ENCODE measurements around the gene RNF125.

RNF125 gene

DNA sequence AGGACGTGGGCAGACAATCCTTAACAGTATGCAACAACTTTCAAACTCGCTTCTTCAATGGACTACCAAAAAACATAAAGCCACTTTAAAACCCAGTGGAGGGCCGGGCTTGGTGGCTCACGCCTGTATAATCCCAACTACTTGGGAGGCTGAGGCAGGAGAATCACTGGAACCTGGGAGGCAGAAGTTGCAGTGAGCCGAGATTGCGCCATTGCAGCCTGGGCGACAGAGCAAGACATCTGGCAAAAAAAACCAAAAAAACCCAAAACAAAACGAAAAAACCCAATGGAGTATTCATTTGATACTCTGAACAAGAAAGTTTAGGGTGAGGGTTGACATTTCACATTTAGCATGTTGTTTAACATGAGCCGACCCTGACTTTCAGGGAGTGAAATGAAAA is 14.0 kb downstream of the RNF125 start:
- DNase-seq, result no peak
- Histone ChIP-seq H3K4me3 (ENCODE audit: low read depth, low read length) (no peak overlapping the region), H3K27ac (no peak overlapping the region), H3K27me3 (replicated peaks) (no peaks in the 10 kb centered on the region), H3K36me3 (replicated peaks) (no peaks in the 10 kb centered on the region)
- TF ChIP-seq CTCF (IDR thresholded peaks at IDR 0.05; ENCODE audit: low read depth, low read length, missing control alignments), result no peak
- in situ Hi-C loops (cut with HindIII; ENCODE audit: low pct_ligation_motif_present, low sequenced_read_pairs), result no loop called here

- H3K27ac ChIP-seq, result no peak overlapping the region
- in situ Hi-C loops (cut with HindIII; ENCODE audit: low pct_ligation_motif_present, low sequenced_read_pairs), result no loop called here
- no peaks in the 10 kb centered on the region for H3K27me3 ChIP-seq (replicated peaks)
- no peak overlapping the region for H3K4me3 ChIP-seq (ENCODE audit: low read depth, low read length)
- H3K36me3 ChIP-seq (replicated peaks), result no peaks in the 10 kb centered on the region
- no peak for DNase-seq
- TF ChIP-seq CTCF (IDR thresholded peaks at IDR 0.05; ENCODE audit: low read depth, low read length, missing control alignments), result no peak
Measured at GRCh38 chr18:32036506-32037180, 18.0 kb downstream of the RNF125 start.

- Histone ChIP-seq H3K27me3 (replicated peaks) (no peaks in the 10 kb centered on the region), H3K4me3 (ENCODE audit: low read depth, low read length) (no peak overlapping the region), H3K36me3 (replicated peaks) (no peaks in the 10 kb centered on the region), H3K27ac (no peak overlapping the region)
- in situ Hi-C loops (cut with HindIII; ENCODE audit: low pct_ligation_motif_present, low sequenced_read_pairs), result no loop called here
- no peak for DNase-seq
- no peak for TF ChIP-seq CTCF (IDR thresholded peaks at IDR 0.05; ENCODE audit: low read depth, low read length, missing control alignments)
Measured at GRCh38 chr18:32037616-32038015, 19.0 kb downstream of the RNF125 start.

DNA sequence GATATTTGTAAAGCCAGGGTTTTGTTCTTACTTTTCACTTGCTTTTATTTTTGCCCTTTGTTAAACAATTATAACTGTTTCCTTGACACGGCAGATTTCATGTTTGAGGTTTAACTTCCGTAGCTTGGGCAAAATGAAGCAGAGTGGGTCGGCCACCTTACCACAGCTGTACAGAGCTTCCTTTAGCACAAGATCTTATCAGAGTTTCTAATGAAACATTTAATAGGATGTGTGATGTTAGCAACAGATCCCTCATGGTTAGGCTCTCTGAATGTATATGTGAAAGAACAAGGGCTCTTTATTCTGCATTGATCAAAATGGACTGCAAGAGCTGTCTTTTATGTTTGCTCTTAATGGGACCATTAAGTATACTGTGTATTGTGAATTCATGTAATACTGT is 22.3 kb downstream of the RNF125 start:
- no peaks in the 10 kb centered on the region for H3K36me3 ChIP-seq (replicated peaks)
- H3K27ac ChIP-seq, result no peak overlapping the region
- no peak for TF ChIP-seq CTCF (IDR thresholded peaks at IDR 0.05; ENCODE audit: low read depth, low read length, missing control alignments)
- no peak for DNase-seq
- no peaks in the 10 kb centered on the region for H3K27me3 ChIP-seq (replicated peaks)
- H3K4me3 ChIP-seq (ENCODE audit: low read depth, low read length), result no peak overlapping the region
- in situ Hi-C loops (cut with HindIII; ENCODE audit: low pct_ligation_motif_present, low sequenced_read_pairs), result no loop called here

DNA sequence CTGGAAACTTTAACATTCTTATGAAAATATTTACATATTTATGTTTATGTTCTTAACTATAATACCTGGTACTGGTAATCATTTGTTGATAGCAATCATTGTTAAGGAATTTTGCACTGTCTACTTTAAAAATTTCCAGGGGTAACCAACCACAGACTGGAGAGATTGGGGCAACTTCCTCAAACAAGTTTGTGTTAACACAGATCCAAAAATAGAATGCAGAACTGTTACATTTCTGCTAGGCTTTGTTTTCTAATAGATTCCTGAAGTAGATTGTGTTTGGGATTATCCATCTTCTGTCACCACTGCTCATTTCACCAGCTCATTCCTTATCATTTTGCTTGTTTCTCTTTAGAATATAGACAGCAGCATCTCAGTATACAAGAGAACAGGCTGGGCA is 23.7 kb downstream of the RNF125 start:
- no peak for DNase-seq
- Histone ChIP-seq H3K4me3 (ENCODE audit: low read depth, low read length) (no peak overlapping the region), H3K27me3 (replicated peaks) (no peaks in the 10 kb centered on the region), H3K36me3 (replicated peaks) (no peaks in the 10 kb centered on the region), H3K27ac (no peak overlapping the region)
- TF ChIP-seq CTCF (IDR thresholded peaks at IDR 0.05; ENCODE audit: low read depth, low read length, missing control alignments), result no peak
- in situ Hi-C loops (cut with HindIII; ENCODE audit: low pct_ligation_motif_present, low sequenced_read_pairs), result no loop called here

DNA sequence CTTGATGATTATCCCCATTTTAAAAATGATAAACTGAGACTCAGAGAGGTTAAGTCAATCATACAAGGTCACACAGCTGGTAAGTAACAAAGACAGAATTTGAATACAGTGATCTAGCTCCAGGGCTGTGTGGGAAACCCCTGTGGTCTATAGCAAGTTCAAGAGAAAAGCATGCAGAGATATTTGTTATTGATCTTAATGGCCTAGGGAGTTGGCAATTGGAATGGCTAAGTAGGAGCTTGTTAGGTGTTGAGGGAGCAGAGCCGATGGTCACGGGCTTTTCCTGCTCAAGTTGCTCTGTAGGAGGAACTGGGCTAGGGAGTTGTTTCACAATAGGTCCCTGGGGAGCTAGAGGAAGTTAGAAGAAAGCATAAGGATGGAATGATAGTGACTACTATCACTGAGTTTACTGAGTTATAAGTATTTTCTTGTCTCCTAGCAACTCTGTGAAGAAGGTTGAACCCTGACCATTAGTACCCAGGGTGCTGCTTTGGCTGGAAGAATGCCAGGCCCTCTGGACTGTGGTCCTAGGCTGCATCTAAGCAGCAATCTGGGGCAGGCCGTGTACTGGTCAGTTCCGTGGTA is 30.0 kb downstream of the RNF125 start:
- H3K27ac ChIP-seq, result no peak overlapping the region
- in situ Hi-C loops (cut with HindIII; ENCODE audit: low pct_ligation_motif_present, low sequenced_read_pairs), result no loop called here
- no peak overlapping the region for H3K4me3 ChIP-seq (ENCODE audit: low read depth, low read length)
- peak; percentile 72 for DNase-seq
- TF ChIP-seq CTCF (IDR thresholded peaks at IDR 0.05; ENCODE audit: low read depth, low read length, missing control alignments), result no peak
- no peaks in the 10 kb centered on the region for H3K27me3 ChIP-seq (replicated peaks)
- no peaks in the 10 kb centered on the region for H3K36me3 ChIP-seq (replicated peaks)
